HUES64 (cell line): ENCODE results near the gene CYSLTR2.

ENCODE experiments used
- H3K27ac ChIP-seq: 2 replicates; pipeline ENCODE4 v1.7.0; 2013; ENCODE audit warnings: low read depth, low read length, inconsistent platforms
- H3K27me3 ChIP-seq: 2 replicates; pipeline ENCODE4 v1.6.1; 2013; ENCODE audit warnings: mild to moderate bottlenecking, low read length; ENCODE audit not compliant: insufficient read depth
- H3K36me3 ChIP-seq: 2 replicates; pipeline ENCODE4 v1.6.1; 2013; ENCODE audit warnings: mild to moderate bottlenecking, low read length; ENCODE audit not compliant: insufficient read depth
- H3K4me1 ChIP-seq: 2 replicates; pipeline ENCODE4 v1.6.1; 2013; ENCODE audit warnings: mild to moderate bottlenecking, low read length, moderate library complexity; ENCODE audit not compliant: insufficient read depth
- H3K4me3 ChIP-seq: 2 replicates; pipeline ENCODE4 v1.5.1; 2013; ENCODE audit warnings: mild to moderate bottlenecking, low read length, moderate library complexity
- H3K9ac ChIP-seq: 2 replicates; pipeline ENCODE4 v1.6.1; 2013; ENCODE audit warnings: mild to moderate bottlenecking, low read depth, low read length
- H3K9me3 ChIP-seq: 2 replicates; pipeline ENCODE4 v1.6.1; 2013; ENCODE audit warnings: low read depth, low read length; ENCODE audit not compliant: insufficient read depth
- WGBS: fragments of 150-250, 120-280 bp; methylation state at CpG from one replicate; pipeline ENCODE4 v1.1.7; 2013; ENCODE audit warnings: missing lambda C conversion rate; 5-methylcytosine and 5-hydroxymethylcytosine counted together

Gene CYSLTR2

GRCh38 chr13:48726711-48727110 lies 73.0 kb downstream of the CYSLTR2 start:
- H3K9ac ChIP-seq: no peak overlapping the region
- H3K9me3 ChIP-seq: peaks cover 12% of the 10 kb centered on the region; the same call in 1 of the 2 replicates
- H3K27me3 ChIP-seq: no peaks in the 10 kb centered on the region
- H3K27ac ChIP-seq: no peak overlapping the region
- H3K4me3 ChIP-seq: no peak overlapping the region
- H3K4me1 ChIP-seq: no peaks in the 10 kb centered on the region
- 98% methylated on average over 2 of the region's 2 CpGs for WGBS
- H3K36me3 ChIP-seq: no peaks in the 10 kb centered on the region

- H3K27ac ChIP-seq: no peak overlapping the region
- no peaks in the 10 kb centered on the region for H3K27me3 ChIP-seq
- no peak overlapping the region for H3K4me3 ChIP-seq
- no peaks in the 10 kb centered on the region for H3K4me1 ChIP-seq
- 0 out of 2 replicates have a peak, but pooled peaks cover 5% of the 10 kb centered on the region for H3K9me3 ChIP-seq
- 75% methylated on average over 3 of the region's 4 CpGs for WGBS
- H3K36me3 ChIP-seq: no peaks in the 10 kb centered on the region
- no peak overlapping the region for H3K9ac ChIP-seq
These were observed 73.7 kb downstream of the CYSLTR2 start for GRCh38 chr13:48727241-48728011.

GRCh38 chr13:48728226-48728625 lies 74.5 kb downstream of the CYSLTR2 start:
- Histone ChIP-seq H3K9ac (no peak overlapping the region), H3K27ac (no peak overlapping the region), H3K36me3 (no peaks in the 10 kb centered on the region), H3K27me3 (no peaks in the 10 kb centered on the region), H3K4me3 (no peak overlapping the region), H3K4me1 (no peaks in the 10 kb centered on the region), H3K9me3 (0 out of 2 replicates have a peak, but pooled peaks cover 2% of the 10 kb centered on the region)
- WGBS: 88% methylated on average over 2 of the region's 2 CpGs

- H3K4me1 ChIP-seq: no peaks in the 10 kb centered on the region
- WGBS: 91% methylated on average over 4 of the region's 4 CpGs
- no peak overlapping the region for H3K9ac ChIP-seq
- H3K27ac ChIP-seq: no peak overlapping the region
- 0 out of 2 replicates have a peak, but pooled peaks cover 3% of the 10 kb centered on the region for H3K9me3 ChIP-seq
- no peaks in the 10 kb centered on the region for H3K36me3 ChIP-seq
- H3K4me3 ChIP-seq: no peak overlapping the region
- no peaks in the 10 kb centered on the region for H3K27me3 ChIP-seq
These were observed 75.1 kb downstream of the CYSLTR2 start for GRCh38 chr13:48728876-48729275.

- H3K9me3 ChIP-seq: 0 out of 2 replicates have a peak, but pooled peaks cover 3% of the 10 kb centered on the region
- no peak overlapping the region for H3K4me3 ChIP-seq
- H3K4me1 ChIP-seq: no peaks in the 10 kb centered on the region
- H3K27ac ChIP-seq: no peak overlapping the region
- WGBS: 93% methylated on average over 4 of the region's 4 CpGs
- H3K9ac ChIP-seq: no peak overlapping the region
- H3K27me3 ChIP-seq: no peaks in the 10 kb centered on the region
- H3K36me3 ChIP-seq: no peaks in the 10 kb centered on the region
These were observed 76.1 kb downstream of the CYSLTR2 start for GRCh38 chr13:48729856-48730255.

GRCh38 chr13:48731001-48731658 lies 77.4 kb downstream of the CYSLTR2 start:
- Histone ChIP-seq H3K4me3 (no peak overlapping the region), H3K9ac (no peak overlapping the region), H3K36me3 (no peaks in the 10 kb centered on the region), H3K4me1 (peaks cover 5% of the 10 kb centered on the region; the same call in 1 of the 2 replicates), H3K27me3 (no peaks in the 10 kb centered on the region), H3K9me3 (0 out of 2 replicates have a peak, but pooled peaks cover 3% of the 10 kb centered on the region), H3K27ac (no peak overlapping the region)
- WGBS: 75% methylated on average over 6 of the region's 6 CpGs

- Histone ChIP-seq H3K27me3 (no peaks in the 10 kb centered on the region), H3K9ac (no peak overlapping the region), H3K4me3 (no peak overlapping the region), H3K27ac (no peak overlapping the region), H3K4me1 (peaks cover 5% of the 10 kb centered on the region; the same call in 1 of the 2 replicates), H3K36me3 (no peaks in the 10 kb centered on the region), H3K9me3 (0 out of 2 replicates have a peak, but pooled peaks cover 3% of the 10 kb centered on the region)
- WGBS: 44% methylated on average over 16 of the region's 16 CpGs
These were observed 78.3 kb downstream of the CYSLTR2 start for GRCh38 chr13:48731957-48732569.

- Histone ChIP-seq H3K27ac (no peak overlapping the region), H3K27me3 (no peaks in the 10 kb centered on the region), H3K9ac (no peak overlapping the region), H3K36me3 (no peaks in the 10 kb centered on the region), H3K9me3 (0 out of 2 replicates have a peak, but pooled peaks cover 3% of the 10 kb centered on the region), H3K4me1 (peaks cover 5% of the 10 kb centered on the region; the same call in 1 of the 2 replicates), H3K4me3 (no peak overlapping the region)
- 95% methylated on average over 5 of the region's 5 CpGs for WGBS
These were observed 80.1 kb downstream of the CYSLTR2 start for GRCh38 chr13:48733739-48734335.

GRCh38 chr13:48735571-48735970 lies 81.8 kb downstream of the CYSLTR2 start:
- no peaks in the 10 kb centered on the region for H3K27me3 ChIP-seq
- no peak overlapping the region for H3K9ac ChIP-seq
- WGBS: 73% methylated on average over 3 of the region's 3 CpGs
- H3K4me3 ChIP-seq: no peak overlapping the region
- peaks cover 5% of the 10 kb centered on the region; the same call in 1 of the 2 replicates for H3K4me1 ChIP-seq
- no peaks in the 10 kb centered on the region for H3K36me3 ChIP-seq
- no peak overlapping the region for H3K27ac ChIP-seq
- H3K9me3 ChIP-seq: 0 out of 2 replicates have a peak, but pooled peaks cover 3% of the 10 kb centered on the region

GRCh38 chr13:48737689-48738088 lies 84.0 kb downstream of the CYSLTR2 start:
- no peak overlapping the region for H3K4me3 ChIP-seq
- no CpG with 5 or more reads among the region's 1 CpG for WGBS
- H3K4me1 ChIP-seq: peaks cover 5% of the 10 kb centered on the region; the same call in 1 of the 2 replicates
- no peak overlapping the region for H3K9ac ChIP-seq
- H3K9me3 ChIP-seq: 0 out of 2 replicates have a peak, but pooled peaks cover 3% of the 10 kb centered on the region
- no peak overlapping the region for H3K27ac ChIP-seq
- H3K36me3 ChIP-seq: no peaks in the 10 kb centered on the region
- no peaks in the 10 kb centered on the region for H3K27me3 ChIP-seq
